ENCODE data around the gene SECISBP2L. TPM values are rescaled to one million over a fixed set of nuclear protein-coding genes. Genes with fewer than 3 reads are reported as not detected.

The SECISBP2L gene
- total RNA-seq, 4 donors from 2014 or later: 23.7 to 27.5 (median 24.5) TPM

DNA sequence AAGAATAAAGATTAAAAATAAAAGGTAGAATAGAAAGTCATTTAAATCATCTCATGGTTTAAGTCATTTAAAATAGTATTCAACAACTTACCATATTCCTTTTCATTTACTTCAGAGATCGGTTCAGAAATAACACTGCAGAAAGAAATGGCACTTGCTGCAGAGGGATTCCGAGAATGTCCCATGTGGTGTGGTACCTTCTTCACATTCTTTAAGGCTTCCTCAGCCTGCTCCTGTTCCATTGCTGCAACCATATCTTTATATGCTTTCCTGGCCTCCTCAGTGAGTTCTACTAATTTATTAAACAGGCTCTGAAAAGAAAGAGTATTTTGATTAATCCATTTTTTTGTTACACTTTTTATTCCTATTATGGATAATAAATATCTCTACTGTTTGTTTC, 50.0 kb downstream of the SECISBP2L start:
- Histone ChIP-seq H3K9me3 (no peaks in the 10 kb centered on the region), H3K4me3 (no peak overlapping the region), H3K36me3 (peaks cover 4 to 71% of the 10 kb centered on the region in 2 donors), H3K27ac (no peak overlapping the region), H3K4me1 (no peaks in the 10 kb centered on the region), H3K27me3 (no peaks in the 10 kb centered on the region)
- in situ Hi-C loops (cut with MboI; ENCODE audit: low sequenced_read_pairs in 4 of 4) (no loop called here), intact Hi-C loops (cut with DNase I; ENCODE audit: low total_unique reads) (no loop called here)
- TF ChIP-seq, protein P1, sequence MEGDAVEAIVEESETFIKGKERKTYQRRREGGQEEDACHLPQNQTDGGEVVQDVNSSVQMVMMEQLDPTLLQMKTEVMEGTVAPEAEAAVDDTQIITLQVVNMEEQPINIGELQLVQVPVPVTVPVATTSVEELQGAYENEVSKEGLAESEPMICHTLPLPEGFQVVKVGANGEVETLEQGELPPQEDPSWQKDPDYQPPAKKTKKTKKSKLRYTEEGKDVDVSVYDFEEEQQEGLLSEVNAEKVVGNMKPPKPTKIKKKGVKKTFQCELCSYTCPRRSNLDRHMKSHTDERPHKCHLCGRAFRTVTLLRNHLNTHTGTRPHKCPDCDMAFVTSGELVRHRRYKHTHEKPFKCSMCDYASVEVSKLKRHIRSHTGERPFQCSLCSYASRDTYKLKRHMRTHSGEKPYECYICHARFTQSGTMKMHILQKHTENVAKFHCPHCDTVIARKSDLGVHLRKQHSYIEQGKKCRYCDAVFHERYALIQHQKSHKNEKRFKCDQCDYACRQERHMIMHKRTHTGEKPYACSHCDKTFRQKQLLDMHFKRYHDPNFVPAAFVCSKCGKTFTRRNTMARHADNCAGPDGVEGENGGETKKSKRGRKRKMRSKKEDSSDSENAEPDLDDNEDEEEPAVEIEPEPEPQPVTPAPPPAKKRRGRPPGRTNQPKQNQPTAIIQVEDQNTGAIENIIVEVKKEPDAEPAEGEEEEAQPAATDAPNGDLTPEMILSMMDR (IDR thresholded peaks at IDR 0.05 in 4 of 5, conservative IDR thresholded peaks at IDR 0.05 in 1 of 5): no peak
- TF ChIP-seq POLR2A (IDR thresholded peaks at IDR 0.05): no peak
- DNase-seq (no peak), ATAC-seq (no peak)

DNA sequence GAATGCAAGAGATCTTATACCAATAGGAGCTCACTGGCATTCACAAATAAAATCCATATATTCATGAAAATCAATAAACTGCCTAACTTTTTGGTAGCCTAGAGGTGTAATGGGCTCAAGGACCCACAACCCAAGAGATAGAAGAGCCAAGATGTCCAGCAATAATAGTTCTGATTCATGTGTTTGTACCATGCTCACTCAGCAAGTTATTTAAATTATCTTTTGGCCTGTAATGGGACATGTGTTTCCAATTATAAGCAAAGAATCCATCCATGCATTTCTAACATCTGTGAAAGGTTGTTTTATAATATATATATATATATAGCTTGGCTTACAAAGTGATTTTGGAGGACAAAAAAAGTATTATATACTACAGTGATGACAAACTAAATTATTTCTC, 52.9 kb downstream of the SECISBP2L start:
- in situ Hi-C loops (cut with MboI; ENCODE audit: low sequenced_read_pairs in 4 of 4): no loop called here
- intact Hi-C loops (cut with DNase I; ENCODE audit: low total_unique reads): no loop called here
- no peaks in the 10 kb centered on the region for H3K9me3 ChIP-seq
- no peak for DNase-seq
- TF ChIP-seq, protein P1 (IDR thresholded peaks at IDR 0.05 in 4 of 5, conservative IDR thresholded peaks at IDR 0.05 in 1 of 5): no peak
- no peak for TF ChIP-seq POLR2A (IDR thresholded peaks at IDR 0.05)
- H3K36me3 ChIP-seq: peaks cover 4 to 55% of the 10 kb centered on the region in 2 donors
- no peak for ATAC-seq
- no peaks in the 10 kb centered on the region for H3K4me1 ChIP-seq
- no peak overlapping the region for H3K4me3 ChIP-seq
- no peaks in the 10 kb centered on the region for H3K27me3 ChIP-seq
- no peak overlapping the region for H3K27ac ChIP-seq

DNA sequence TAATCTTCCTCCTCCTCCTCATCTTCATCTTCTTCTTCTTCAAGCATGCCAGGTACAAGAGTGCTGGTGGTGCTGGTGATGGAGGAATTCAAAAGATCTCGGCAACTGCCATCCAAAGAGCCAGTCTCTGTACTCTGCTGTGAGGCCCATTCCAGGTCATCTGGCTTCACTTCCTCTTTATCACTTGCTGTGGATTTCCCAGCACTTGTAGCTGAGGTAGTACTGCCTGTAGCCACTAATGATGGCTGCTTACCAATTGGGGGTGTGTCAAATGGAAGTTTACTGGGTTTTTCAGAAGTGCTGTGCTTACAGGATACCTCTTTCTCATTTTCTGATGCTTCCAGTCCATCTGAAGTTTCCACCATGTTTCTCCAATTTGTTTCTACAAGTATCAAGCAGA, 53.7 kb downstream of the SECISBP2L start:
- Histone ChIP-seq H3K36me3 (peaks cover 4 to 46% of the 10 kb centered on the region in 2 donors), H3K4me1 (no peaks in the 10 kb centered on the region), H3K27me3 (no peaks in the 10 kb centered on the region), H3K4me3 (no peak overlapping the region), H3K27ac (no peak overlapping the region), H3K9me3 (no peaks in the 10 kb centered on the region)
- no peak for DNase-seq
- intact Hi-C loops (cut with DNase I; ENCODE audit: low total_unique reads) (no loop called here), in situ Hi-C loops (cut with MboI; ENCODE audit: low sequenced_read_pairs in 4 of 4) (no loop called here)
- ATAC-seq: no peak
- no peak for TF ChIP-seq POLR2A (IDR thresholded peaks at IDR 0.05)
- TF ChIP-seq, protein P1 (IDR thresholded peaks at IDR 0.05 in 4 of 5, conservative IDR thresholded peaks at IDR 0.05 in 1 of 5): no peak

DNA sequence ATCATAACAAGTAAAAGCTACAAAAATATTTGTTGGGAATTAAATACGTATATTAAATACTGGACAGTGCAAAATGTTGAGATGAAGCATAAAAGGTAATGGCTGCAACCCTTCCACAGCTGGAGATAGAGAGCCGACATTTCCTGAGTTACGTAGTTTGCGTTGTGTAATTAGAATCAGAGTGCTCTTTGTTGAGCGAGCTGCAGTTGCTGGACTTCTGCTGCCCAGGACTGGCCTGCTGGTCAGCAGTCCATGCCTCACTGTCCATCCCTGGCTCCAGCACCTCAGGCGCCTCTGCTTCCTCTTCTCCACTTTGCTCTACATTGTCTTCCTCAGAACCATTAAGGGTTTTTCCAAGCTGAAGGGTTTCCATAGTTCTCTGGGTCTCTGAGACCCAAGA, 54.1 kb downstream of the SECISBP2L start:
- no peaks in the 10 kb centered on the region for H3K27me3 ChIP-seq

More for the DNA sequence above, 54.1 kb downstream of the SECISBP2L start:
- Histone ChIP-seq H3K27ac (no peak overlapping the region), H3K36me3 (peaks cover 4 to 43% of the 10 kb centered on the region in 2 donors), H3K9me3 (no peaks in the 10 kb centered on the region), H3K4me1 (no peaks in the 10 kb centered on the region), H3K4me3 (no peak overlapping the region)
- ATAC-seq (no peak), DNase-seq (no peak)
- no peak for TF ChIP-seq POLR2A (IDR thresholded peaks at IDR 0.05)
- TF ChIP-seq, protein P1 (IDR thresholded peaks at IDR 0.05 in 4 of 5, conservative IDR thresholded peaks at IDR 0.05 in 1 of 5): no peak
- in situ Hi-C loops (cut with MboI; ENCODE audit: low sequenced_read_pairs in 4 of 4) (no loop called here), intact Hi-C loops (cut with DNase I; ENCODE audit: low total_unique reads) (no loop called here)

All from gastrocnemius medialis (tissue), 4 donors.